Memory B cell (primary cell): ENCODE data around the gene QRFP.

Experiments used
- ATAC-seq: fragments of 150-1000 bp; cut with Tn5 transposase; 2 replicates; pipeline ENCODE4 v1.10.0; 2021; ENCODE audit warnings: low read depth, mild to moderate bottlenecking, moderate library complexity
- DNase-seq, 2 donors: peaks; one replicate each; pipeline ENCODE4 v3.0.0; 2022; ENCODE audit warnings: low spot score in 2 of 2
- H3K27ac Mint-ChIP-seq: one replicate; pipeline ENCODE4 v1.8.0; 2022; ENCODE audit warnings: mild to moderate bottlenecking, moderate library complexity, mixed read lengths
- H3K27me3 Mint-ChIP-seq: one replicate; pipeline ENCODE4 v1.8.0; 2022; ENCODE audit warnings: mixed read lengths
- H3K36me3 Mint-ChIP-seq: one replicate; pipeline ENCODE4 v1.8.0; 2022; ENCODE audit warnings: mild to moderate bottlenecking, mixed read lengths
- H3K4me1 Mint-ChIP-seq: one replicate; pipeline ENCODE4 v1.8.0; 2022; ENCODE audit warnings: mixed read lengths
- H3K4me3 Mint-ChIP-seq: one replicate; pipeline ENCODE4 v1.8.0; 2022; ENCODE audit warnings: mild to moderate bottlenecking, moderate library complexity, mixed read lengths
- H3K9me3 Mint-ChIP-seq: one replicate; pipeline ENCODE4 v1.8.0; 2022; ENCODE audit warnings: mixed read lengths

QRFP gene

GRCh38 chr9:130887494-130888144 lies 9.0 kb downstream of the QRFP start:
- Mint-ChIP-seq H3K36me3 (peaks cover 15% of the 10 kb centered on the region), H3K27ac (no peak overlapping the region), H3K4me3 (no peak overlapping the region), H3K9me3 (no peaks in the 10 kb centered on the region), H3K27me3 (no peaks in the 10 kb centered on the region), H3K4me1 (no peaks in the 10 kb centered on the region)
- ATAC-seq (no peak), DNase-seq (no peak)

GRCh38 chr9:130886981-130887380 lies 9.6 kb downstream of the QRFP start:
- Mint-ChIP-seq H3K27me3 (no peaks in the 10 kb centered on the region), H3K4me1 (no peaks in the 10 kb centered on the region), H3K36me3 (peaks cover 15% of the 10 kb centered on the region), H3K27ac (no peak overlapping the region), H3K9me3 (no peaks in the 10 kb centered on the region), H3K4me3 (no peak overlapping the region)
- no peak for ATAC-seq
- no peak for DNase-seq

GRCh38 chr9:130885484-130886375 lies 10.9 kb downstream of the QRFP start:
- Mint-ChIP-seq H3K27me3 (no peaks in the 10 kb centered on the region), H3K36me3 (peaks cover 19% of the 10 kb centered on the region), H3K4me1 (no peaks in the 10 kb centered on the region), H3K27ac (no peak overlapping the region), H3K4me3 (no peak overlapping the region), H3K9me3 (no peaks in the 10 kb centered on the region)
- no peak for ATAC-seq
- no peak for DNase-seq

GRCh38 chr9:130884542-130885483 lies 11.8 kb downstream of the QRFP start:
- no peak for DNase-seq
- H3K4me1 Mint-ChIP-seq = no peaks in the 10 kb centered on the region
- H3K9me3 Mint-ChIP-seq = no peaks in the 10 kb centered on the region
- no peak overlapping the region for H3K27ac Mint-ChIP-seq
- no peak overlapping the region for H3K4me3 Mint-ChIP-seq
- H3K27me3 Mint-ChIP-seq = no peaks in the 10 kb centered on the region
- peaks cover 19% of the 10 kb centered on the region for H3K36me3 Mint-ChIP-seq
- ATAC-seq = no peak

GRCh38 chr9:130884111-130884531 lies 12.5 kb downstream of the QRFP start:
- Mint-ChIP-seq H3K9me3 (no peaks in the 10 kb centered on the region), H3K4me3 (no peak overlapping the region), H3K27ac (no peak overlapping the region), H3K27me3 (no peaks in the 10 kb centered on the region), H3K36me3 (peaks cover 24% of the 10 kb centered on the region), H3K4me1 (no peaks in the 10 kb centered on the region)
- no peak for ATAC-seq
- DNase-seq = no peak

GRCh38 chr9:130883479-130883878 lies 13.1 kb downstream of the QRFP start:
- no peaks in the 10 kb centered on the region for H3K27me3 Mint-ChIP-seq
- DNase-seq (no peak), ATAC-seq (no peak)
- no peaks in the 10 kb centered on the region for H3K4me1 Mint-ChIP-seq
- H3K9me3 Mint-ChIP-seq = no peaks in the 10 kb centered on the region
- H3K27ac Mint-ChIP-seq = no peak overlapping the region
- H3K36me3 Mint-ChIP-seq = peaks cover 25% of the 10 kb centered on the region
- no peak overlapping the region for H3K4me3 Mint-ChIP-seq

- ATAC-seq = no peak
- no peaks in the 10 kb centered on the region for H3K4me1 Mint-ChIP-seq
- no peak overlapping the region for H3K27ac Mint-ChIP-seq
- no peaks in the 10 kb centered on the region for H3K27me3 Mint-ChIP-seq
- no peak for DNase-seq
- no peak overlapping the region for H3K4me3 Mint-ChIP-seq
- no peaks in the 10 kb centered on the region for H3K9me3 Mint-ChIP-seq
- H3K36me3 Mint-ChIP-seq = peaks cover 21% of the 10 kb centered on the region
Observed at GRCh38 chr9:130882696-130883225, 13.9 kb downstream of the QRFP start.

GRCh38 chr9:130881516-130881915 lies 15.1 kb downstream of the QRFP start:
- no peak overlapping the region for H3K27ac Mint-ChIP-seq
- H3K4me1 Mint-ChIP-seq = no peaks in the 10 kb centered on the region
- ATAC-seq (no peak), DNase-seq (no peak)
- H3K9me3 Mint-ChIP-seq = no peaks in the 10 kb centered on the region
- H3K36me3 Mint-ChIP-seq = peaks cover 23% of the 10 kb centered on the region
- no peaks in the 10 kb centered on the region for H3K27me3 Mint-ChIP-seq
- no peak overlapping the region for H3K4me3 Mint-ChIP-seq

- Mint-ChIP-seq H3K4me1 (no peaks in the 10 kb centered on the region), H3K9me3 (no peaks in the 10 kb centered on the region), H3K27ac (no peak overlapping the region), H3K36me3 (peaks cover 22% of the 10 kb centered on the region), H3K4me3 (no peak overlapping the region), H3K27me3 (no peaks in the 10 kb centered on the region)
- DNase-seq = no peak
- no peak for ATAC-seq
Observed at GRCh38 chr9:130880599-130881220, 15.9 kb downstream of the QRFP start.

GRCh38 chr9:130879863-130880411 lies 16.7 kb downstream of the QRFP start:
- no peaks in the 10 kb centered on the region for H3K4me1 Mint-ChIP-seq
- H3K36me3 Mint-ChIP-seq = peaks cover 26% of the 10 kb centered on the region
- DNase-seq (no peak), ATAC-seq (no peak)
- H3K27ac Mint-ChIP-seq = no peak overlapping the region
- H3K4me3 Mint-ChIP-seq = no peak overlapping the region
- H3K9me3 Mint-ChIP-seq = no peaks in the 10 kb centered on the region
- H3K27me3 Mint-ChIP-seq = no peaks in the 10 kb centered on the region

GRCh38 chr9:130878295-130878694 lies 18.3 kb downstream of the QRFP start:
- Mint-ChIP-seq H3K27me3 (no peaks in the 10 kb centered on the region), H3K36me3 (peaks cover 37% of the 10 kb centered on the region), H3K27ac (no peak overlapping the region), H3K9me3 (no peaks in the 10 kb centered on the region), H3K4me3 (no peak overlapping the region), H3K4me1 (no peaks in the 10 kb centered on the region)
- ATAC-seq (no peak), DNase-seq (no peak)

- DNase-seq (no peak), ATAC-seq (no peak)
- no peaks in the 10 kb centered on the region for H3K27me3 Mint-ChIP-seq
- H3K4me3 Mint-ChIP-seq = no peak overlapping the region
- no peaks in the 10 kb centered on the region for H3K4me1 Mint-ChIP-seq
- no peak overlapping the region for H3K27ac Mint-ChIP-seq
- H3K9me3 Mint-ChIP-seq = no peaks in the 10 kb centered on the region
- peaks cover 39% of the 10 kb centered on the region for H3K36me3 Mint-ChIP-seq
Observed at GRCh38 chr9:130877300-130877699, 19.3 kb downstream of the QRFP start.

GRCh38 chr9:130874783-130875182 lies 21.8 kb downstream of the QRFP start:
- H3K27me3 Mint-ChIP-seq = no peaks in the 10 kb centered on the region
- DNase-seq = no peak
- H3K9me3 Mint-ChIP-seq = no peaks in the 10 kb centered on the region
- ATAC-seq = no peak
- H3K4me1 Mint-ChIP-seq = peaks cover 10% of the 10 kb centered on the region
- H3K36me3 Mint-ChIP-seq = peaks cover 37% of the 10 kb centered on the region
- H3K4me3 Mint-ChIP-seq = no peak overlapping the region
- H3K27ac Mint-ChIP-seq = no peak overlapping the region
